C4-2B (cell line): Measurements from ENCODE around the gene EGFL8.

Experiments used
- CTCF ChIP-seq: fragments of 450-650 bp; conservative IDR thresholded peaks from 2 replicates; pipeline ENCODE4 v1.5.1; 2017; ENCODE audit warnings: mild to moderate bottlenecking
- ZFX ChIP-seq: fragments of 450-650 bp; IDR thresholded peaks from 2 replicates; pipeline ENCODE4 v1.6.1; 2017

GRCh38 chr6:32177788-32178546 is 13.6 kb downstream of the EGFL8 start, which contains the start of gene RNF5:
- no peak for TF ChIP-seq CTCF
- TF ChIP-seq ZFX: no peak
